Activated naive CD4-positive, alpha-beta T cell treated with anti-CD3 and anti-CD28 coated beads, Interleukin-2, amount 50 U/mL, for 72 hours (primary cell): ENCODE measurements around the gene ALDH3B2. TPM values are rescaled to one million over a fixed set of nuclear protein-coding genes. Genes with fewer than 3 reads are reported as not detected.
A peak's percentile ranks its signal among the peaks of the same experiment; 100 is the strongest.
"Not testable (repeated sequence)": the region's sequence is repeated elsewhere in the genome, so short reads cannot be mapped to it uniquely, and the experiment has no call there.

Source experiments
- ATAC-seq, 2 donors: fragments of 150-1000 bp; cut with Tn5 transposase; 2 replicates each; pipeline ENCODE4 v1.10.0; 2021; ENCODE audit warnings: mild to moderate bottlenecking in 2 of 2, moderate library complexity in 2 of 2
- DNase-seq, 2 donors: peaks; one replicate each; pipeline ENCODE4 v3.0.0; 2021 to 2022; ENCODE audit warnings: low spot score in 2 of 2
- H3K27ac Mint-ChIP-seq, 2 donors: one replicate each; pipeline ENCODE4 v1.8.0; 2022; ENCODE audit warnings: mild to moderate bottlenecking in 2 of 2, mixed read lengths in 2 of 2
- H3K36me3 Mint-ChIP-seq, 2 donors: one replicate each; pipeline ENCODE4 v1.8.0; 2022; ENCODE audit warnings: mixed read lengths in 2 of 2
- H3K9me3 Mint-ChIP-seq, 2 donors: one replicate each; pipeline ENCODE4 v1.8.0; 2022; ENCODE audit warnings: mixed read lengths in 2 of 2
- total RNA-seq, 2 donors: library from RNA; stranded (reverse); gene quantifications; one replicate each; pipeline ENCODE4 v1.2.3, GENCODE V29; 2022

Gene ALDH3B2
- total RNA-seq, 2 donors from 2014 or later: not detected

DNA sequence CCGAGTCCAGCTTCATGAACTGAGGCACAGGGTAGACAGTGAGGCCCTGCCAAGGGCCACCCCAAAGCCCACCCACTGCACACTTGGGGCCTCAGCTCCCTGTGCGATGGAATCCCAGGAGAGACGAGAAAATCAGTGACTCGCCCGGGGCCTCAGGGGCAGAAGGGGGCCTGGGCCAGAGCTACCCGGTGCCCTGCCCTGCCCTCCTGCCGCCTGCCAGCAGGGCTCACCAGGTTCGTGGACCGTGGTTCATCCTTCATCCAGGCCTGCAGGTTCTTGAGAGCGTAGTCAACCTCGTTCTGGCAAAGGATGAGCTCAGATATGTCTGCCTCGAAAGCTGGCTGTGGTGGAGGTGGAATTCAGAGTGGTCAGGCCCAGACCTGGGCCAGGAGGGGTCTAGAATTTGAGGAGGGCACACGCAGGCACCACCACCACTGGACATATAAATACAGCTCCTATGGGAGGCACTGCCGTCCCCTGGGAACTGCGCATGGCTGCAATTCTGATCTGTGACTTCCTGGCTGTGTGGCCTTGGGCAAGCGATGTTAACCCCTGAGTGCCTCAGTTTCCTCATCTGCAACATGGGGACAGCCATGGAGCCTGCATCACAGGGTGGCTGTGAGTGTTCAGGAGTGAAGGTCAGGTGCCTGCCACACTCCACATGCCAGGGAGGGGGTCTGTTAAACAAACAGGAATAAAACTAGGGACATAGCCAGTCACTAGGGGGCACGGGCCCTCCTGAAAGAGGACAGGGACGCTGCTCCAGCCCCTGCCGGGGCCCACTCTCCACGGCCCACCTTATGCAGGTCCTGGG, 7.5 kb downstream of the ALDH3B2 start:
- ATAC-seq (no peak), DNase-seq (no peak)
- Mint-ChIP-seq H3K9me3 (no peaks in the 10 kb centered on the region), H3K27ac (no peak overlapping the region), H3K36me3 (no peaks in the 10 kb centered on the region)

DNA sequence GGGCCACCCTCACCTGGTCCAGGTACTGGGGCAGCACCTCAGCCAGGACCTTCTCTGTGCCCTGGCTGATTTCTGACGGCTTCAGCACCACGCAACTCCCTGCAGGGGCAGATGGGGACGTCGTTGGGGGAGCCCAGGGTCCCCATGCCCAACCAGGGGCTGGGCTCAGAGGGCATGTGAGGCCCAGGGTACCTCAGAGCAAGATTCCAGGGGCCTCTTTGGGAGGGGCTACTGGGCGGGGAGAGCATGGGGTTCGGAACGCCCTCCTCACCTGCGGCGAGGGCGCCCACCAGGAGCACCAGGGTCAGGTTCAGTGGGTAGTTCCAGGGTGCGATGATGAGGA, 8.1 kb downstream of the ALDH3B2 start:
- no peaks in the 10 kb centered on the region for H3K9me3 Mint-ChIP-seq
- H3K27ac Mint-ChIP-seq: no peak overlapping the region
- no peak for DNase-seq
- H3K36me3 Mint-ChIP-seq: no peaks in the 10 kb centered on the region
- no peak for ATAC-seq

DNA sequence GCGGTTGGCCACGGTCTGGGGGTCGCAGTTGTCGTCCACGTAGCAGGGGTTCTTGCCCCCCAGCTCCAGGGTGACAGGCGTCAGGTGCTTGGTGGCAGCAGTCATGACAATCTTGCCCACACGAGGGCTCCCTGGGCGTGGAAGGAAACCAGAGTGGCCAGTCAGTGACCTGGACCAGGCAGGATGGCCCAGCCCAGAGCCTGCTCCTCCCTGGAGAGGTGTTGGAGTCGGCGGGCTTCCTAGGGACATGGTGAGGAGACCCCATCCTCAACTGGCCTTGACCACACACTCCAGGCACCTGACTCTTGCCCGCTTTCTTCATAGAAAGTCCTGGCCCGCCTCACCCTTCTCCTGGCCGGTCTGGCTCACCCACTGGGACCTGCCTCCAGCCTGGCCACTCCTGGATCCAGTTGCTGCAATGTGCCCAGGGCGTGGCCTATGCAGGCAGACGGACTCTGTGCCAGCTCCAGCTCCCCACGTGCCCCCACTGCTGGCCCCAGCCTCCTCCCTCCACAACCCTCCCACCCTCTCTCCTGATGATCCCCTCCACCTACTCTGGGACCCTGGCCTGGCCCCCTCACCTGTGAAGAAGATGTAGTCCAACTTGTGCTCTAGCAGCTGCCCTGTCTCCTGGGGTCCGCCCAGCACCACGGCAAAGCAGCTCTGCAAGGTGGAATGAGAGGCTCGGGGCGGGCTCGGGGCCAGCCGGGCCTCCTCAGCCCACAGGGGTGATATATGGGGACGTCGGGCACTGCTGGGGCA, 8.7 kb downstream of the ALDH3B2 start:
- no peak for DNase-seq
- H3K36me3 Mint-ChIP-seq: no peaks in the 10 kb centered on the region
- no peaks in the 10 kb centered on the region for H3K9me3 Mint-ChIP-seq
- no peak overlapping the region for H3K27ac Mint-ChIP-seq
- ATAC-seq: no peak

DNA sequence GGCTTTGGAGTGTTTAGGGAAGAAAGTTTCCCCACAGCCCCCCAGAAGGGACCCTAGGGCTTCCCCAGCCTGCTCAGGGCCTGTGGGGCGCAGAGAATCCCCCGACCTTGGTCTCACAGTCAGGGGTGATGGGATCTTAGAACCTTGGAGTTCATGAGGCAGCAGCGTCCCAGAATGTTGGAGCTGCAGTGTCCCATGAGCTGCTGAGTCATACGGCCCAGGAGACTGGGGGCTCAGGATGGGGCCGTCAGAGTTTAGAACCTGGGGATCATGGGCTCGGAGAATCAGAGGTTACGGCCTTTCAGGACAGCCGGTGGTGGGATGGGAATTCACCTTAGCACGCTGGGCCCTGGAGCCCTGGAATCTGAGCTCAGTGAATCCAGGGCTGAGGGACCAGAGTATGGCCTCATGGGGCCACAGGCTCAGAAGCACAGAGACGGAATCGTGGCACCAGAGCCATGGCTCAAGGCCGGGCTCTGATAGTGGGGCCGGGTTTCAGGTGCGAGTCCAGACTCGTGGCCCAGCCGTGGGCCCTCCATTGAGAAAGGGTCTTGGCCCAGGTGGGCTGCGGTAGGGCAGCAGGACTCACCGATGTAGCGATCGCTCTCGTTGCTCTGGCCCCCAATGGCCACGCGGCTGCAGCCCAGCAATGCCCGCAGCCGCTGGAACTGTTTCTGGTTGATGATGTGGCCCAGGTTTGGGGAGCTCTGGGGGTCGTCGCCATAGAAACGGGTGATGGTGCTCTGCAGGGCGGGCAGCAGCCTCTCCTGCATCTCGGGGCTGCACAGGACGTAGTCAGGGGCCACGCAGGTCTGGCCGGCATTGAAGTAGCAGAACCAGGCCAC, 9.5 kb downstream of the ALDH3B2 start:
- no peaks in the 10 kb centered on the region for H3K9me3 Mint-ChIP-seq

GRCh38 chr11:67664213-67664585, 10.2 kb downstream of the ALDH3B2 start:
- H3K9me3 Mint-ChIP-seq: no peaks in the 10 kb centered on the region
- no peaks in the 10 kb centered on the region for H3K36me3 Mint-ChIP-seq
- no peak overlapping the region for H3K27ac Mint-ChIP-seq
- ATAC-seq (no peak), DNase-seq (no peak)

More for the DNA sequence above, 9.5 kb downstream of the ALDH3B2 start:
- Mint-ChIP-seq H3K27ac (no peak overlapping the region), H3K36me3 (no peaks in the 10 kb centered on the region)
- DNase-seq (no peak), ATAC-seq (no peak)

GRCh38 chr11:67663532-67664212, 10.8 kb downstream of the ALDH3B2 start:
- no peaks in the 10 kb centered on the region for H3K36me3 Mint-ChIP-seq
- no peaks in the 10 kb centered on the region for H3K9me3 Mint-ChIP-seq
- no peak overlapping the region for H3K27ac Mint-ChIP-seq
- ATAC-seq: no peak
- no peak for DNase-seq

DNA sequence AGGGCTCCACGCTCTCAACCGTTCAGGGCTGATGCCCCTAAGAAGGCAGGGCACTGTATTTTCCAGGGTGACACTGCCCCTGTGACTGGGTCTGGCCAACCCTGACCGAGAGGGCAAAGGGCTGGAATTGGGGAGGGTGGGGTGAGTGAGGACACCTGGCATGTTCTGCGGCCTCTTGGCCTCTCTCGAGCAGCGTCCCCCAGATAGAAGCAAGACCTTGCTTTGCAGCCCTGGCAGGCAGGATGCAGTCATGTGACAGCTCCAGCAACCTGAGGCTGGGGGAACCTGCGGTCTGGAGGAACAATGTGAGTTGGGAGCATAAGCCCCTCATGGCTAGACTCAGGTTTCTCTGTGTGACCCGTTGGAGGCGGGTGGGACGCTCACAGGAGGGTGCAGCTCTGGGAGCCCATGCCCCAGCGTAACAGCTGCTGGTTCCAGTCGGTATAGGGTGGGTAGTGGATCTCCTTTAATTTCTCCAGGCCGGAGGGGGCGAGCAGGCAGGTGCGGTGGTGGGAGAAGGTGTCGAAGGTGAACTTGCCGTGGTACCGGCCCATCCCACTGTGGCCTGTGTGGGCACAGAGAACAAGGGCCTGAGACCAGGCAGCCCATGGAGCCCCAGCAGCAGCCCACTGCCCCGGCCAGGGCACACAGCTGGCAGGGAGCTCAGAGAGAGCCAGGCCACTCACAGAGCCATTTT, 11.4 kb downstream of the ALDH3B2 start:
- ATAC-seq: no peak

GRCh38 chr11:67662142-67662834, 12.1 kb downstream of the ALDH3B2 start:
- DNase-seq (no peak), ATAC-seq (no peak)
- Mint-ChIP-seq H3K27ac (no peak overlapping the region), H3K36me3 (no peaks in the 10 kb centered on the region), H3K9me3 (no peaks in the 10 kb centered on the region)

More for the DNA sequence above, 11.4 kb downstream of the ALDH3B2 start:
- Mint-ChIP-seq H3K9me3 (no peaks in the 10 kb centered on the region), H3K36me3 (no peaks in the 10 kb centered on the region), H3K27ac (no peak overlapping the region)
- DNase-seq: no peak

- H3K27ac Mint-ChIP-seq, ATAC-seq, DNase-seq: not testable (repeated sequence)
Measured at GRCh38 chr11:67660752-67661151, 13.7 kb downstream of the ALDH3B2 start.

GRCh38 chr11:67659651-67660165, 14.7 kb downstream of the ALDH3B2 start:
- not testable (repeated sequence) for DNase-seq, H3K27ac Mint-ChIP-seq, ATAC-seq, H3K9me3 Mint-ChIP-seq
- peaks cover 0 to 11% of the 10 kb centered on the region in 2 donors for H3K36me3 Mint-ChIP-seq

More at GRCh38 chr11:67660752-67661151, 13.7 kb downstream of the ALDH3B2 start:
- H3K36me3 Mint-ChIP-seq, H3K9me3 Mint-ChIP-seq: not testable (repeated sequence)

- ATAC-seq: peak; percentile 55 to 86
- peak overlapping the region in 1 of 2 donors; percentile 83 for H3K27ac Mint-ChIP-seq
- no peak for DNase-seq
- H3K36me3 Mint-ChIP-seq: peaks cover 0 to 11% of the 10 kb centered on the region in 2 donors
- peaks cover 0 to 5% of the 10 kb centered on the region in 2 donors for H3K9me3 Mint-ChIP-seq
Measured at GRCh38 chr11:67657300-67657699, 17.1 kb downstream of the ALDH3B2 start.

DNA sequence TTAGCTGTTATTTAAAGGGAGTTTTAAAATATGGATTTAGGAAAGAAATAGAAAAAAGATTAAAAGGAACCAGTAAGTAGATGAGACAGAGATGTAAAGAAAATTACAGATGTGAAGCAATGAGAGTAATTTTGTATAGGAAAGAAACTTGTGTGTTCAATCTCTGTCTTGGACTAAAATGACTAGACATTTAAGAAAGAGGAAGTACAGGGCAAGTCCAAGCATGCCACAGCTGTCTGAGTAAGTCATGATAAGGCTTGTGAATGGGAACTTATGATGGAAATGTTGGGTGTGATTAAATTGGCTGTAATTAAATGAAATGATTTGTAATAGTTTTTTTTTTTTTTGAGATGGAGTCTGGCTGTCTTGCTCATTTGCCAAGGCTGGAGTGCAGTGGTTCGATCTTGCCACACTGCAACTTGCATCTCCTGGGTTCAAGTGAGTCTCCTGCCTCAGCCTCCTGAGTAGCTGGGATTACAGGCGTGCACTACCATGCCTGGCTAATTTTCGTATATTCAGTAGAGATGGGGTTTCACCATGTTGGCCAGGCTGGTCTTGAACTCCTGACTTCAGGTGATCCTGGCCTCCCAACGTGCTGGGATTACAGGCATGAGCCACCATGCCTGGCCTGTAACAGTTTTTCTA, 18.0 kb downstream of the ALDH3B2 start:
- ATAC-seq: peak; percentile 45 to 81
- Mint-ChIP-seq H3K27ac (peak overlapping the region in 1 of 2 donors; percentile 83), H3K36me3 (peaks cover 0 to 11% of the 10 kb centered on the region in 2 donors), H3K9me3 (peaks cover 0 to 5% of the 10 kb centered on the region in 2 donors)
- no peak for DNase-seq

- DNase-seq (no peak), ATAC-seq (no peak)
- H3K9me3 Mint-ChIP-seq: peaks cover 0 to 5% of the 10 kb centered on the region in 2 donors
- H3K27ac Mint-ChIP-seq: no peak overlapping the region
- H3K36me3 Mint-ChIP-seq: peaks cover 0 to 11% of the 10 kb centered on the region in 2 donors
Measured at GRCh38 chr11:67654225-67654624, 20.2 kb downstream of the ALDH3B2 start.

DNA sequence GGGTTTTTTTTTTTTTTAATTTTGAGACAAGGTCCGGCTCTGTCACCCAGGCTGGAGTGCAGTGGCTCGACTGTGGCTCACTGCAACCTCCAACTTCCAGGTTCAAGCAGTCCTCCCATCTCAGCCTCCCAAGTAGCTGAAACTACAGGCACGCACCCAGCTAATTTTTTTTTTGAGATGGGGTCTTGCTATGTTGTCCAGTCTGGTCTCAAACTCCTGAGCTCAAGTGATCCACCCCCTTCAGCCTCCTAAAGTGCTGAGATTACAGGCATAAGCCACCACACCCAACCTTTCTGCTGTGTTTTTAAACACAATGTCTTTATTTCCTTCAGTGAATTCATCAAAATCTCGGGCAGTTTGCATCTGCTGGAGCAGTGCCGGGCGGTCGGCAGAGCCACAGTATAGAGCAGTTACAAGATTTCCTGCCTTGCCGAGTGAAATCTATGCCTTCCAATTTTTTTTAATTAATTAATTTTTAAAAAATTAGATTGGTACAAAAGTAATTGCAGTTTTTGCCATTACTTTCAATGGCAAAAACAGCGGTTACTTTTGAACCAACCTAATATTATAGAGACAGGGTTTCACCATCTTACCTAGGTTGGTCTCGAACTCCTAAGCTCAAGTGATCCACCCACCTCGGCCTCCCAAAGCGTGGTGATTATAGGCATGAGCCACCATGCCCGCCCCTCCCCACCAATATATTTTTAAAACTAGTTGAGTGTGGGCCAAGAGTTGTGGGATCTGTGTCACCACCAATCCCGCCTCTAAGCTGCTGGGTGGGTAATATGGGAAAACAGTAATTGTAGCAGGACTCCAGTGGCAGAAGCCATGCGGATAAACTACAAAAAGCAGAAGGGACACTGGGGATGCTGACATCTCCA, 21.2 kb downstream of the ALDH3B2 start:
- Mint-ChIP-seq H3K36me3 (peaks cover 0 to 11% of the 10 kb centered on the region in 2 donors), H3K9me3 (peaks cover 0 to 5% of the 10 kb centered on the region in 2 donors), H3K27ac (no peak overlapping the region)
- no peak for DNase-seq
- ATAC-seq: no peak
